Activated CD8-positive, alpha-beta T cell treated with anti-CD3 and anti-CD28 coated beads for 36 hours (primary cell): ENCODE measurements around the gene EDN2. TPM values are rescaled to one million over a fixed set of nuclear protein-coding genes. Genes with fewer than 3 reads are reported as not detected.

ENCODE experiments used
- ATAC-seq: fragments of 200-7000 bp; cut with Tn5 transposase; one replicate; pipeline ENCODE4 v1.10.0; 2021; ENCODE audit warnings: mild to moderate bottlenecking, moderate library complexity
- CTCF ChIA-PET: fragments of 350-600 bp; sonication (Branson Sonifier 250); formaldehyde crosslinking; loops from one replicate; lab custom pipeline; 2021; ENCODE audit warnings: antibody characterized with exemption; lab: Charles Lee
- POLR2A ChIA-PET: fragments of 350-600 bp; sonication (Branson Sonifier 250); formaldehyde crosslinking; loops from one replicate; lab custom pipeline; 2021; ENCODE audit warnings: antibody characterized with exemption; lab: Charles Lee
- DNase-seq: peaks from one replicate; pipeline ENCODE4 v3.0.0-alpha.2; 2020
- H3K27ac Mint-ChIP-seq: one replicate; pipeline ENCODE4 v1.8.0; 2021; ENCODE audit warnings: mild to moderate bottlenecking, mixed read lengths
- H3K27me3 Mint-ChIP-seq: one replicate; pipeline ENCODE4 v1.8.0; 2021; ENCODE audit warnings: mixed read lengths
- H3K36me3 Mint-ChIP-seq: one replicate; pipeline ENCODE4 v1.8.0; 2021; ENCODE audit warnings: low read depth, mixed read lengths
- H3K4me1 Mint-ChIP-seq: one replicate; pipeline ENCODE4 v1.8.0; 2021; ENCODE audit warnings: low read depth, mixed read lengths
- H3K4me3 Mint-ChIP-seq: one replicate; pipeline ENCODE4 v1.8.0; 2021; ENCODE audit warnings: mild to moderate bottlenecking, moderate library complexity, mixed read lengths
- H3K9me3 Mint-ChIP-seq: one replicate; pipeline ENCODE4 v1.8.0; 2021; ENCODE audit warnings: mixed read lengths
- CTCF ChIP-seq: fragments of 200-600 bp; IDR thresholded peaks from one replicate; pipeline ENCODE4 v1.8.0; 2022; ENCODE audit warnings: antibody characterized with exemption, mild to moderate bottlenecking
- intact Hi-C: fragments of 100-400 bp; cut with micrococcal nuclease; formaldehyde crosslinking; loops from one replicate; pipeline ENCODE4 v1.10.0; 2022
- total RNA-seq, 2 experiments: library from RNA; stranded (reverse); gene quantifications; one replicate each; pipeline ENCODE4 v1.2.3, GENCODE V29; 2021

EDN2 gene
- total RNA-seq, 2 experiments from 2014 or later: not detected

GRCh38 chr1:41509270-41509671, 24.8 kb upstream of the EDN2 start:
- no peak for ATAC-seq
- no peak for TF ChIP-seq CTCF
- H3K27ac Mint-ChIP-seq: no peak overlapping the region
- ChIA-PET POLR2A (no interaction called here), CTCF (interaction anchor here (1.2 kb wide), 1 partner anchor 14 kb away, joined by 3 read pairs; no protein-coding TSS in a partner anchor)
- peaks cover 25% of the 10 kb centered on the region for H3K36me3 Mint-ChIP-seq
- no peaks in the 10 kb centered on the region for H3K27me3 Mint-ChIP-seq
- no peaks in the 10 kb centered on the region for H3K4me1 Mint-ChIP-seq
- H3K9me3 Mint-ChIP-seq: no peaks in the 10 kb centered on the region
- intact Hi-C loops: no loop called here
- DNase-seq: no peak
- H3K4me3 Mint-ChIP-seq: no peak overlapping the region

DNA sequence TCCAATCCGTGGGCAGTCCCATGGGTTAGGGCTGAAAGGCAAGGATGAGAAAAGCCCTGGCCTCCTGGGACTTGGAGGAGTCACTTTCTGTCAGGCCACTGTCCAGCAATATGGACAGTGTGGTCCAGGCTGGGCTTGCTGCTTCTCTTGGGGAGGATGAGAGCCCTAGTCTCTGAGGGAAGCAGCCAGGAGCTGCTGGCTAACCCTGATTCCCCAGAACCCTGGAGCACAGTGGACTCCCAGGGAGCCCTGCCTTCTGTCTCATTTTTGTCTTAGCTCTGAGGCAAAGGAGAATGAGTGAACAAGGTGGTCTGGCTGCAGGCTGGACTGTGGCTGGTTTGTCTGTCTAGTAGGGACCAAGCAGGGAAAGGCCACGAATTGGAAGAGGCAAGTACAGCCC, 23.8 kb upstream of the EDN2 start:
- intact Hi-C loops: no loop called here
- peak overlapping the region; percentile 24 for H3K27ac Mint-ChIP-seq
- no peak for ATAC-seq
- no peak for TF ChIP-seq CTCF
- CTCF ChIA-PET: interaction anchor here (0.9 to 1.5 kb wide), 2 partner anchors 9 to 12 kb away, joined by 3 to 4 read pairs; no protein-coding TSS in a partner anchor
- H3K4me3 Mint-ChIP-seq: no peak overlapping the region
- peaks cover 21% of the 10 kb centered on the region for H3K36me3 Mint-ChIP-seq
- H3K4me1 Mint-ChIP-seq: no peaks in the 10 kb centered on the region
- no peak for DNase-seq
- H3K9me3 Mint-ChIP-seq: no peaks in the 10 kb centered on the region
- H3K27me3 Mint-ChIP-seq: no peaks in the 10 kb centered on the region
- POLR2A ChIA-PET: interaction anchor here (0.6 to 2.0 kb wide), 2 partner anchors 8 to 66 kb away, joined by 3 to 5 read pairs; no protein-coding TSS in a partner anchor

- Mint-ChIP-seq H3K36me3 (peaks cover 18% of the 10 kb centered on the region), H3K27ac (no peak overlapping the region)
- POLR2A ChIA-PET: interaction anchor here (0.6 to 2.0 kb wide), 2 partner anchors 9 to 67 kb away, joined by 3 to 5 read pairs; no protein-coding TSS in a partner anchor
These were observed 23.4 kb upstream of the EDN2 start for GRCh38 chr1:41507836-41508235.

DNA sequence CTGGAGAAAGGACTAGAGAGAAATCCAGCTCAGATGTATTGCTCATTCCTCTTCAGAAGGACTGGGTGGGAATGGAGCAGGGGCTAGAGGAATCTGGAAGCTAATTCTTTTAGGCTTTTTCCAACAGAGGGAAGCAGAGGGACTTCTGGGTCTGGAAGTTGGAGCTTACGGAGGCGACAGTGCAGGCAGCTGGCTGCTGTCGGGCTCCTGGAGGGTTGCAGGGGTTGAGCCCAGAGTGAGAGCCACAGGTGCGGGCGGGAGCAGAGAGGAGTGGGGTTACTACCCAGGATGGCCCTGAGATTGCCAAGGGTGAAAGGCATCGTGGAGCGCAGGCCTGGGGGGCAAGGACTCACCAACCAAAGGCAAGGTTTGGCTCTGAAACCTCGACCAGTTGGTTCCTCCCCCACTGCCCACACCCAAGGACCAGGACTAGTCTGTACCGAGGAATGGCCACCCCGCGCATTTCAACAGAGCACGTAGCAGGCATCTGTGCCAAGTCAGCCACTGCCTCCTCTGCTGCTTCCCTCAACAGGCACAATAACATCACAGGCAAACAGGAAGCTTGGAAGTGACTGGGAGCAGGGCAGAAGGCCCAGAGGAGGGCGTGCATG, 22.7 kb upstream of the EDN2 start:
- Mint-ChIP-seq H3K9me3 (no peaks in the 10 kb centered on the region), H3K4me1 (no peaks in the 10 kb centered on the region), H3K27ac (no peak overlapping the region), H3K4me3 (no peak overlapping the region), H3K36me3 (peaks cover 14% of the 10 kb centered on the region), H3K27me3 (no peaks in the 10 kb centered on the region)
- DNase-seq (no peak), ATAC-seq (no peak)
- intact Hi-C loops: no loop called here
- no peak for TF ChIP-seq CTCF
- ChIA-PET POLR2A (interaction anchor here (2.0 kb wide), 1 partner anchor 9 kb away, joined by 5 read pairs; no protein-coding TSS in a partner anchor), CTCF (interaction anchor here (1.5 kb wide), 2 partner anchors 9 to 13 kb away, joined by 3 read pairs; no protein-coding TSS in a partner anchor)

More at GRCh38 chr1:41507836-41508235, 23.4 kb upstream of the EDN2 start:
- CTCF ChIA-PET: interaction anchor here (0.9 to 1.5 kb wide), 3 partner anchors 8 to 12 kb away, joined by 3 to 4 read pairs (median 3); no protein-coding TSS in a partner anchor
- DNase-seq: no peak
- H3K4me1 Mint-ChIP-seq: no peaks in the 10 kb centered on the region
- H3K27me3 Mint-ChIP-seq: no peaks in the 10 kb centered on the region
- ATAC-seq: no peak
- TF ChIP-seq CTCF: no peak
- intact Hi-C loops: no loop called here
- no peak overlapping the region for H3K4me3 Mint-ChIP-seq
- no peaks in the 10 kb centered on the region for H3K9me3 Mint-ChIP-seq
